NOMO-1 (cell line): ENCODE data around the gene GOLGA8J.
"Not testable (repeated sequence)": the region's sequence is repeated elsewhere in the genome, so short reads cannot be mapped to it uniquely, and the experiment has no call there.

ENCODE experiments used
- DNase-seq, 2 experiments: peaks; one replicate each; lab custom pipeline; 2025; ENCODE audit not compliant: unreplicated experiment in 2 of 2; lab: John Stamatoyannopoulos, UW

GOLGA8J gene

DNA sequence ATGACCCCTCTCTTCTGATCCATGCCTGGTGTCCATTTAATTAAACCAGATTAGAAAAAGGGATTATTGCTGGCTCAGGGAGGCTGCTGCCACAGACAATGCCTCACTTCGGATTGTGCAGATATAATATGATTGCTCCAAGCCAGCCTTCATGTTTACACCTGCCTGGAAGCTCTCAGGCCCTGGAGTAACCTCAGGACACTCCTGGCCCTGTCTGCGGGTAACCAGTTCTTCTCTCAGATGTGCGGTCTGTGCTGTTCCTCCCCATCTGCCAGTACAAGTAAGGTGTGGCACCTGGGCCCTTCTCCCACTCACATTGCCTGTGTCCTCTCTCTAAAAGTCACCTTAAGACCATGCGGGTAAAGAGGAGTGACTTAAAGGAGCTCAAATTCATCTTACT is 8.8 kb upstream of the GOLGA8J start:
- DNase-seq: no peak

DNA sequence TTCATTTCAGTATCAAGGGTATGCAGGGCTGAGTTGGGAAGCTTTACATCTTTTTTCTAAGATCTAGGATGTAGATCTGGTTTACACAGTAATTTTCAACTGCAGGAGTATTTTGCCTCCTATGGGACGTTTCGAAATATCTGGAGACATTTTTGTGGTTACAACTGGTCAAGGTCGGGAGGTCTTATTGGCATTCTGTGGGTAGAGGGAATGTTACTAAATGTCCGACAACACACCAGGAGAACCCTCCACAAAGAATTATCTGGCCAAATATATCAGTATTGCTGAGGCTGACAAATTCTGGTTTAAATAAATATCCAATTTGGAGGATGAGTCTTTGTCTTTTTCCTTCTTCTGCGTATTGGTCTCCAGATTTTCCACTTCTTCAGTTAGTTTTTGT is 1.9 kb upstream of the GOLGA8J start:
- not testable (repeated sequence) for DNase-seq

DNA sequence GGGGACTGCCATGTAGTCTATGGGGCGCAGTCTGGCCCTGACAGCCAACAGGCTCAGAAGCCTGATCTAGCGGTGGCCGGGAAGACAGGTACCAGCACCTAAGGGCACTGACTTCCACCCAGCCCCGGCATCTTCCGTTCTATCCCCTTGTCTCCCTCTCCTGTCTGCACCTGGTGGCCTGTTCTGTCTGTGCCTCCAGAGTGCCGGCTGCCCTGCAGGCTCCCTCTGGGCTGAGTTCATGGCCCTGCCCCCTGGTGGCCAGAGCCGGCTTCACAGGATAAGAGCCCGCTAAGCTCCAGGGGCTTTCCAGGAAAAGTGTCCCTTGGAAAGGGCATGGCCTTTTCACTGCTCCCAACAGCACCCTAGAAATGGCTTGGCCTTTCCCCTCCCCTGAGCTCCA is 15.1 kb downstream of the GOLGA8J start:
- DNase-seq: not testable (repeated sequence)

DNA sequence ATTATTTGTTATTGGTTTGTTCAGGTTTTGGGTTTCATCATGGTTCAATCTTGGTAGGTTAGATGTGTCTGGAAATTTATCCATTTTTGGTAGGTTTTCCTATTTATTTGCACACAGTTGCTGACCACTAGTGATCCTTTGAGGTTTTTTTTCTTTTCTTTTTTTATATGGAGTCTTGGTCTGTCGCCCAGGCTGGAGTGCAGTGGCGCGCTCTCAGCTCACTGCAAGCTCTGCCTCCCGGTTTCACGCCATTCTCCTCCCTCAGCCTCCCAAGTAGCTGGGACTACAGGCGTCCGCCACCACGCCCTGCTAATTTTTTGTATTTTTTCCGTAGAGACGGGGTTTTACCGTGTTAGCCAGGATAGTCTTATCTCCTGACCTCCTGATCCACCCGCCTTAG is 20.1 kb downstream of the GOLGA8J start:
- DNase-seq: not testable (repeated sequence)

DNA sequence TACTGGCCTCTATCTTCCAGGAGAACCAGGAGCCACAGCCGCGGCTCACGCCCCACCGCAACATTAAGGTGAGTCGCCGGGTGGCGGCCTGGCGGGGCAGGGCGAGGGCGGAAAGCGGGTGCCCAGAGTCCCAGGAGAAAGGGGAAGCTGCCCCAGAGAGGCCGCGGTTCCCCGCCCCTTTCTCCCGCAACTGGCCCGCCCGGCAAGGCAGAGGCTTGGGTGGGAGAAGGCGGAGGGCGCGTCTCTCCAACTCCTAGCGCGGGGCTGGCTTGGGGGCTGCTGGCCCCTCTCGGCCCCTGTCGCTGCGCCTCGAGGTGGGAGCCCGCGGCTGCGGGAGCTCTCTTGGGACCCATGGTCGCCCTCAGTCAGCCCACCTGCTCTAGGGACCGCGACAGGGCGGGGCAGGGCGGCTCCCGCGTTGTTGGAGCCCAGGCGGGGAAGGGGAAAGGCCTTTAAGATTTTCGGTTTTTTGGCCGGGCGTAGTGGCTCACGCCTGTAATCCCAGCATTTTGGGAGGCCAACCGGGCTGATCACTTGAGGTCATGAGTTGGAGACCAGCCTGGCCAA is 21.3 kb downstream of the GOLGA8J start:
- DNase-seq: not testable (repeated sequence)

DNA sequence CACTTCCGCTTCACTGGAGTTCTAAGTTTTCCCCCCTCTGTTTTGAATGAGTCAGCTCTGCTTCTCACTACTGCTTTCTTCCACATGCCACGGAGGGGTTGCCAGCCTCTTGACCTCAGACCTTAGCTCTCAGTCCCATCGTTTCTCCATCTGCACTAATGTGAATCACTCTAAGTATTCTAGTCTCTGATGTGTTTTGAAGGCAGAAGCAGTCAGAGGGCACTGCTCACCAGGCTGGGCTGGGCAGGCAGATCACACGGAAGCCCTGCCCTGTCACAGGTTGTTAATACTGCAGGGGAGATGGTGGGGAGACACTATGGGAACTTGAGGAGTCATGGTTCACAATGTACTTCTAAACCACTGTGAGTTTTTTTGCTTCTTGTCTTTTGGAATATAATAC is 27.8 kb downstream of the GOLGA8J start:
- not testable (repeated sequence) for DNase-seq

DNA sequence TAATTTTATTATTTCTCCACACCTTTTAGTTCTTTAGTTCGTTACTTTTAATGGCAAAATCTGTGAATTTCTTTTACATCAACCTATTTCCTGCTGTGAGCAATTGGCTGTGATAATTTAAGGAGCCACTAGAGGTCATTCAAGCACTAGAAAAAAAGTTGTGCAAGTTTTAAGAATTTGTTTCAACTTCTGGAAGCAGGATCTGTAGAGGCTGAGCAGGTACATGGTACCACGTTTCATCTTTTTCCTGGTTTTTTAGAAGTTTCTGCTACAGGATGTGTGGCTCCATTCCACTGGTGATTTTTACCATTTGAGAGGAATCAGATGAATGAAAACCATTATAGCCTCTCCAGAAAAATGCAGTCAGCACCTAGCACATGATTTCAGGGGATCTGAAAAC is 47.3 kb downstream of the GOLGA8J start:
- not testable (repeated sequence) for DNase-seq

DNA sequence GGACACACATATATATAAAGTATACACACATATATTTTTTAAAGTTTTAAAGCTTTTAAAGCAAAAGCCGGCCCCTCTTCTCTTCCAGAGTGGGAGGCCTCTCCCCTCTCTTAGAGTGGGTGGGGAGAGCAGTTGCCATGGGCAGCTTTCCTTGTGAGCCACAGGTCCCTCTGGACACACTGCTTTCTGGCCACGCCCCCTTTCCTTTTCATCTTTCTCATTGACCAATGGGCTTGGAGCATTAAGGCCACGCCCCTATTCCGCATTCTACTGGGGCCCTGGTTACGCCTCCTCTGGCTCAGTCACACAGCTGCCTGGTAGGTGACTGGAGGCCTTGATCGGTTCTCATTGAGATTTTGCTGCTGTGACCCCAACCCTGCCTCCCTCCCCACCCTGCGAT is 52.0 kb downstream of the GOLGA8J start, which contains the start of gene GOLGA8T:
Gene GOLGA8T, plus strand, starts transcription at position 301 of the 400 bp plus-strand sequence. Its CDS starts 98 bp downstream, at position 399.
- not testable (repeated sequence) for DNase-seq
